HG03039 (cell line): ENCODE measurements around the gene PCNX4.
"Not testable (repeated sequence)": the region's sequence is repeated elsewhere in the genome, so short reads cannot be mapped to it uniquely, and the experiment has no call there.

Source experiments
- ATAC-seq: cut with Tn5 transposase; IDR thresholded peaks from one replicate; pipeline ENCODE4 v1.9.1; 2021; ENCODE audit warnings: mild to moderate bottlenecking, moderate library complexity; ENCODE audit not compliant: unreplicated experiment

Gene PCNX4

GRCh38 chr14:60091550-60092525 lies at the start of gene PCNX4:
Gene PCNX4, plus strand, starts transcription at chr14:60091923. Its CDS starts 15,716 bp downstream, at chr14:60107639.
- peak; percentile 97 for ATAC-seq

- ATAC-seq = not testable (repeated sequence)
Observed at GRCh38 chr14:60047976-60048375, 43.7 kb upstream of the PCNX4 start.

GRCh38 chr14:60051721-60052221 lies 40.0 kb upstream of the PCNX4 start:
- no peak for ATAC-seq

- ATAC-seq = no peak
Observed at GRCh38 chr14:60058087-60058486, 33.6 kb upstream of the PCNX4 start.

GRCh38 chr14:60061371-60061770 lies 30.4 kb upstream of the PCNX4 start:
- ATAC-seq = no peak

- ATAC-seq = no peak
Observed at GRCh38 chr14:60064491-60065072, 27.1 kb upstream of the PCNX4 start.

- ATAC-seq = no peak
Observed at GRCh38 chr14:60067882-60068281, 23.8 kb upstream of the PCNX4 start.

GRCh38 chr14:60079723-60080122 lies 12.0 kb upstream of the PCNX4 start:
- no peak for ATAC-seq

GRCh38 chr14:60085085-60085484 lies 6.6 kb upstream of the PCNX4 start:
- ATAC-seq = no peak

GRCh38 chr14:60085693-60086092 lies 6.0 kb upstream of the PCNX4 start:
- ATAC-seq = no peak

GRCh38 chr14:60087668-60088067 lies 4.1 kb upstream of the PCNX4 start:
- ATAC-seq = no peak

- ATAC-seq = no peak
Observed at GRCh38 chr14:60089221-60089620, 2.5 kb upstream of the PCNX4 start.

GRCh38 chr14:60090864-60091519 lies 731 bp upstream of the PCNX4 start:
- ATAC-seq = no peak

GRCh38 chr14:60092526-60092920 lies 800 bp downstream of the PCNX4 start:
- ATAC-seq = no peak

GRCh38 chr14:60093080-60093479 lies 1.4 kb downstream of the PCNX4 start:
- ATAC-seq = no peak

- ATAC-seq = no peak
Observed at GRCh38 chr14:60093606-60094005, 1.9 kb downstream of the PCNX4 start.

- no peak for ATAC-seq
Observed at GRCh38 chr14:60094306-60094897, 2.7 kb downstream of the PCNX4 start.

- ATAC-seq = no peak
Observed at GRCh38 chr14:60095231-60095630, 3.5 kb downstream of the PCNX4 start.

GRCh38 chr14:60095781-60096450 lies 4.2 kb downstream of the PCNX4 start:
- no peak for ATAC-seq

- no peak for ATAC-seq
Observed at GRCh38 chr14:60097974-60098373, 6.3 kb downstream of the PCNX4 start.
